ENCODE results near the gene CLEC4M. TPM values are rescaled to one million over a fixed set of nuclear protein-coding genes. Genes with fewer than 3 reads are reported as not detected.
"Not testable (repeated sequence)": the region's sequence is repeated elsewhere in the genome, so short reads cannot be mapped to it uniquely, and the experiment has no call there.

The CLEC4M gene
- total RNA-seq, 1 donor from 2014 or later, result not detected

DNA sequence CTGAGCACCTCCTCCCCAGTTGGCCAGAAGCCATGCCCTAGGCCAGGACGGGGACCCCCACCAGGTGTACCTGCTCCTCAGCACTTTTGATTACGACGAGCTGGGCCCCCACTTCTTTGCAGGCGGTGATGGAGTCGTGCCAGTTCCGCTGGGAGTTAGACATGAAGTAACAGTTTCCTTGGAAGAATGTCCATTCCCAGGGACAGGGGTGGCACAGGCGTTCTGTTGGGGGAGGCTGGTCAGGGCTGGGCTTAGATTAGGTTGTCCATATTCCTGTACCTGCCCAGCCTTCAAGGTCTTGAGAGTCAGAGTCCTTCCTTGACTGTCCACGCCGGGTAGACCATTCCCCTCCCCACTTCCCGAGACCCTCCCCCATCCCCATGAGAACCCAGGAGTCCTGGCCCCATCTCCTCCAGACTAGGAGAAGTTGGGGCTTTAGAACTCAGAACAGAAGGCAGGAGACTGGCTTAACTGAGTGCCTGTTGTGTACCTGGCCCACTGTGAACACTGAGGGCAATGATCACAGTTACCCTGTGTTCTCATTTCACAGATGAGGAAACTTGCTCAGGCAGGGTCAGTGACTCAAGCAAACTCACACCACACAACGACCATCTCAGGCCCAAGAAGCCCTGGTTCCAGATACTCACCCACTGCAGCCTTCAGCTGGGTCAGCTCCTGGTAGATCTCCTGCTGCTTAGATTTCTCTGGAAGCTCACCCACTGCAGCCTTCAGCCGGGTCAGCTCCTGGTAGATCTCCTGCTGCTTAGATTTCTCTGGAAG lies 18.0 kb upstream of the CLEC4M start:
- no peak overlapping the region for H3K27ac Mint-ChIP-seq (ENCODE audit: unreplicated experiment)
- no peak overlapping the region for H3K4me3 Mint-ChIP-seq
- no peaks in the 10 kb centered on the region for H3K9me3 Mint-ChIP-seq
- DNase-seq (ENCODE audit: low read depth, low spot score), result no peak
- H3K4me1 Mint-ChIP-seq, result no peaks in the 10 kb centered on the region
- TF ChIP-seq CTCF (conservative IDR thresholded peaks at IDR 0.05), result no peak
- H3K36me3 Mint-ChIP-seq (ENCODE audit: low read depth), result no peaks in the 10 kb centered on the region
- H3K27me3 Mint-ChIP-seq (ENCODE audit: low read depth), result peaks cover 61% of the 10 kb centered on the region

DNA sequence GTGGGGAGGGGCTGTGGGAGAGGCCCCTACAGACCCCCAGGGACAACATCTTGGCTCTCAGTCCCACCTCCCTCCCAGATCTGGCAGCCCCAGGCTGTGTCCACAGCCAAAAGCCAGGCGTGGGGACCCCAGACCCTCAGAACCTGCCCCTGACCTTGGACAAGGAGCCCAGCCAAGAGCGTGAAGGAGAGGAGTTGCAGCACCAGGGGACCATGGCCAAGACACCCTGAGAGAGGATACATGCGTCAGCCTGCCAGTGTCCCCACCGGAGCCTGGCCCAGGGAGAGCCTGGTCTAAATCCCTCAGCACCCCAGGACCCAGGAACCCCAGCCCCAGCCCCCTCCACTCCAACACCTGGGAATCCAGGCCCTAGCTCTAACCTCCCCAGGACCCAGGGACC lies 16.7 kb upstream of the CLEC4M start:
- peaks cover 61% of the 10 kb centered on the region for H3K27me3 Mint-ChIP-seq (ENCODE audit: low read depth)
- DNase-seq (ENCODE audit: low read depth, low spot score); H3K36me3 Mint-ChIP-seq (ENCODE audit: low read depth); H3K4me1 Mint-ChIP-seq; H3K4me3 Mint-ChIP-seq; H3K27ac Mint-ChIP-seq (ENCODE audit: unreplicated experiment); H3K9me3 Mint-ChIP-seq: not testable (repeated sequence)

DNA sequence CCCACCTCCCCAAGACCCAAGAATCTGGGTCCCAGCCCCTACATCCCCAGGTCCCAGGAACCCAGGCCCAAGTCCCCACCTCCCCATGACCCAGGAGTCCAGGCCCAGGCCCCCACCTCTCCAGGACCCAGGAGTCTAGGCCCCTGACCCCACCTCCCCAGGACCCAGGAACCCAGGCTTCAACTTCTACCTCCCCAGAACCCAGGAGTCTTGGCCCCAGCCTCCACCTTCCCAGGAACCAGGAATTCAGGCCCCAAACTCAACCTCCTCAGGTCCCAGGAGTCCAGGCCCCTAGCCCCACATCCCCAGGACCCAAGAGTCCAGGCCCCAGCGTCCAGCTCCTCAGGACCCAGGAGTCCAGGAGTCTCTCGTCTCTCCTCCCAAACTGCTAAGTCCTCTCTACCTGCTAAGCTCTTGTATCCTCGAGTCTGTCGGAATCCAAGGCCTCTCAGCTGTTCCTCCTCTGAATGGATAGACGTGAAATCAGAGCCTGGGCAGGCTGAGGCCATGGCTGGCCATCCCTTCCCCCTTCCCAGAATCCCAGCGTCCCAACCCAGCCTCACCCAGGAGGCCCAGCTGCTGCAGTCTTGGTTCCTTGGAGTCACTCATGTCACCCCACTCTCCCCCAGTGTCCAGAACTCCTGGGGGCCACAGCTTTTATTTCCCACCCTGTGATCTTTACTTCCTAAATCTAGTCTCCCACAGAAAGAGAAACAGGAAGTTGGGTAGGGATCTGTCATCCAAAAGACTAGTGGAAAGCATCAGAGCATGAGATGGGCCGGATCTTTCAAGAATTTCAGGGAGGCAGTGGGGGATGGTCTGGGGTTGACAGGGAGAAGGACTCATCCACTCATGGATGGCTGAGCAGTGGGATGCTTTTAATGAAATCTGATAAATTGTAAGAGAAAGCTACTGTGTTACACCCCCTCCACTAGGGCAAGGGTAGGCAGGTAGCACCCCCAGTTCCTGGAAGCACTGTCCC lies 15.8 kb upstream of the CLEC4M start, which contains the start of gene CD209:
TSS of gene CD209 (minus strand) at position 632 of the 982 bp plus-strand sequence. CDS start at position 609, 23 bp downstream.
- Mint-ChIP-seq H3K4me3 (no peak within 1 kb of the TSS), H3K27me3 (ENCODE audit: low read depth) (peaks cover 58% of the 10 kb centered on the region), H3K27ac (ENCODE audit: unreplicated experiment) (no peak within 1 kb of the TSS), H3K4me1 (no peaks in the 10 kb centered on the region), H3K36me3 (ENCODE audit: low read depth) (no peaks in the 10 kb centered on the region), H3K9me3 (no peaks in the 10 kb centered on the region)
- DNase-seq (ENCODE audit: low read depth, low spot score), result no peak
- TF ChIP-seq CTCF (conservative IDR thresholded peaks at IDR 0.05), result no peak

DNA sequence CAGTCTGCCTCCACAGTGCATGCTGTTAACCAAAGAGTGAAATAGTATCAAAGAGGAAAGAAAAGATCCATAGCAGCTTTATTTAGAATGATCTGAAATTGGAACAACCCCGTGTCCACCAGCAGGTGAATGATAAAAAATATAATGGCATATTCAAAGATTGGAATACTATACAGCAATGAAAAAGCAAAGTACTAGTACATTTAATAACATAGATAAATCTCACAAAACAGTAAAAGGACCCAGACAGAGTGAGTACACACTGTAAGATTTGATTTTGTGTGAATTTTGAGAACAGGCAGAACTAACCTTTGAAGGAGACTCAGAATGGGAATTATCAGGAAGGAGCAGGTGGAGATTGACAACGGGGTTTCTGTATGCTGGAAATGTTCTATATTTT lies 14.9 kb upstream of the CLEC4M start:
- peaks cover 2% of the 10 kb centered on the region for H3K9me3 Mint-ChIP-seq
- peaks cover 56% of the 10 kb centered on the region for H3K27me3 Mint-ChIP-seq (ENCODE audit: low read depth)
- H3K27ac Mint-ChIP-seq (ENCODE audit: unreplicated experiment), result no peak overlapping the region
- no peak for DNase-seq (ENCODE audit: low read depth, low spot score)
- no peak overlapping the region for H3K4me3 Mint-ChIP-seq
- H3K36me3 Mint-ChIP-seq (ENCODE audit: low read depth), result no peaks in the 10 kb centered on the region
- no peaks in the 10 kb centered on the region for H3K4me1 Mint-ChIP-seq
- TF ChIP-seq CTCF (conservative IDR thresholded peaks at IDR 0.05), result no peak

DNA sequence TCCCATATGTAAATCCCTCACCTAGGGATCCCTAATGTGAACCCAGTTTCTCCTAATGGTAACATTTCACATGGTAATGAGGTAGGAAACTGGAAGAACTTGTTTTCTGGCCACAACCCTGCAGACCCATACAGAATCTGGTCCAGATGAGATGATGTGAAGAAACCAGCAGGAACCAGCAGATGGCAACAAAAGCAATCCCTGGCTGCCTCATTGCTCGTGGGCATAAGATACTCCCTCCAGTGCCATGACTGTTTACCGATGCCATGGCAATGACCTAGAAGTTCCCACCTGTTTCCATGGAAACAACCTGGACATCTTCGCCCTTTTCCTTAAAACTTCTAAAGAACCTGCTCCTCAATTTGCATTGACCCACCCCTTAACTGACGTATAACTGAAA lies 14.3 kb upstream of the CLEC4M start:
- H3K27ac Mint-ChIP-seq (ENCODE audit: unreplicated experiment), result no peak overlapping the region
- H3K27me3 Mint-ChIP-seq (ENCODE audit: low read depth), result peaks cover 54% of the 10 kb centered on the region
- no peak overlapping the region for H3K4me3 Mint-ChIP-seq
- H3K36me3 Mint-ChIP-seq (ENCODE audit: low read depth), result no peaks in the 10 kb centered on the region
- no peak for TF ChIP-seq CTCF (conservative IDR thresholded peaks at IDR 0.05)
- peaks cover 3% of the 10 kb centered on the region for H3K9me3 Mint-ChIP-seq
- H3K4me1 Mint-ChIP-seq, result no peaks in the 10 kb centered on the region
- no peak for DNase-seq (ENCODE audit: low read depth, low spot score)
